HCT116 (cell line): ENCODE data around the gene LIPI. TPM values are rescaled to one million over a fixed set of nuclear protein-coding genes. Genes with fewer than 3 reads are reported as not detected.
"Not testable (repeated sequence)": the region's sequence is repeated elsewhere in the genome, so short reads cannot be mapped to it uniquely, and the experiment has no call there.

Experiments
- ATAC-seq: fragments of 200-7000 bp; cut with Tn5 transposase; 2 replicates; pipeline ENCODE4 v1.9.1; 2020; ENCODE audit warnings: mild to moderate bottlenecking, moderate library complexity
- BruUV-seq: library from RNA; stranded (reverse); fragments of 400-500 nt; replicated peaks from 2 replicates; lab custom pipeline; 2021; lab: Mats Ljungman, UMichigan
- CTCF ChIA-PET: fragments of 300-600 bp; sonication (Branson Sonifier 250); formaldehyde crosslinking; loops from one replicate; lab custom pipeline; 2021; ENCODE audit warnings: antibody characterized with exemption; lab: Charles Lee
- POLR2A ChIA-PET: fragments of 300-600, 350-600 bp; sonication (Branson Sonifier 250); formaldehyde crosslinking; loops from one replicate; lab custom pipeline; 2021; ENCODE audit warnings: antibody characterized with exemption; lab: Charles Lee
- RAD21 ChIA-PET, 2 experiments: fragments of 300-600 bp; sonication (Branson Sonifier 250); formaldehyde crosslinking; loops; one replicate each; lab custom pipeline; 2023; ENCODE audit warnings: low total read pairs in 2 of 2; ENCODE audit not compliant: uncharacterized antibody in 2 of 2, unreplicated experiment in 2 of 2, low non-redundant PET in 1 of 2; lab: Charles Lee
- DNase-seq: peaks from one replicate; pipeline ENCODE4 v3.0.0-alpha.2; 2010; ENCODE audit warnings: low read depth, low spot score
- H2AFZ ChIP-seq: fragments of 200-600 bp; shearing (Covaris generic), sonication (generic); 2 replicates; pipeline ENCODE4 v1.6.1; 2017; ENCODE audit warnings: low read depth, mixed run types, mixed read lengths, antibody characterized with exemption, low read length; ENCODE audit not compliant: poor library complexity, severe bottlenecking
- H3K27ac ChIP-seq: 2 replicates; pipeline ENCODE4 v1.5.1; 2012; ENCODE audit warnings: low read depth, low read length
- H3K27me3 ChIP-seq: fragments of 200-600 bp; sonication (generic); 2 replicates; pipeline ENCODE4 v1.6.1; 2016; ENCODE audit warnings: mixed run types, low read length, mixed read lengths; ENCODE audit not compliant: insufficient read depth
- H3K36me3 ChIP-seq, 2 experiments: fragments of 200-500 bp in 1 of 2; fragments of 200-600 bp in 1 of 2; sonication (Bioruptor generic) in 1 of 2; sonication (generic) in 1 of 2; 2 replicates each; pipeline versions ENCODE4 v1.5.1 to v1.6.1; 2014 to 2016; ENCODE audit warnings: low read length in 2 of 2, inconsistent platforms in 1 of 2, mixed read lengths in 1 of 2, mixed run types in 1 of 2; ENCODE audit not compliant: insufficient read depth in 2 of 2, control insufficient read depth in 1 of 2
- H3K4me1 ChIP-seq, 2 experiments: fragments of 200-600 bp in 1 of 2; sonication (generic) in 1 of 2; 2 replicates each; pipeline versions ENCODE4 v1.5.1 to v1.6.1; 2012 to 2017; ENCODE audit warnings: low read length in 2 of 2, inconsistent platforms in 1 of 2, mild to moderate bottlenecking in 1 of 2, mixed read lengths in 1 of 2, mixed run types in 1 of 2, moderate library complexity in 1 of 2; ENCODE audit not compliant: insufficient read depth in 2 of 2, control insufficient read depth in 1 of 2
- H3K4me2 ChIP-seq: fragments of 200-600 bp; sonication (generic); 2 replicates; pipeline ENCODE4 v1.6.1; 2017; ENCODE audit warnings: mixed run types, low read length, mixed read lengths
- H3K4me3 ChIP-seq, 2 experiments: fragments of 200-600 bp in 1 of 2; sonication (generic) in 1 of 2; replicated peaks in 1 of 2; 2 replicates each; pipeline ENCODE4 v1.5.1; 2011 to 2016; ENCODE audit warnings: low read length in 2 of 2, control low read depth in 1 of 2, low read depth in 1 of 2, mild to moderate bottlenecking in 1 of 2, mixed read lengths in 1 of 2, mixed run types in 1 of 2
- H3K79me2 ChIP-seq: fragments of 200-600 bp; sonication (generic); 2 replicates; pipeline ENCODE4 v1.6.1; 2017; ENCODE audit warnings: mild to moderate bottlenecking, mixed run types, low read length, moderate library complexity, mixed read lengths; ENCODE audit not compliant: insufficient read depth
- H3K9ac ChIP-seq: fragments of 200-600 bp; sonication (generic); 2 replicates; pipeline ENCODE4 v1.6.1; 2016; ENCODE audit warnings: low read length, mixed read lengths
- H3K9me2 ChIP-seq: fragments of 200-600 bp; sonication (generic), shearing (Covaris generic); 2 replicates; pipeline ENCODE4 v1.6.1; 2017; ENCODE audit warnings: mixed run types, mild to moderate bottlenecking, moderate library complexity; ENCODE audit not compliant: insufficient read depth
- H3K9me3 ChIP-seq, 2 experiments: fragments of 200-500 bp in 1 of 2; fragments of 200-600 bp in 1 of 2; sonication (Bioruptor generic) in 1 of 2; sonication (generic) in 1 of 2; 2 replicates each; pipeline ENCODE4 v1.6.1; 2014 to 2017; ENCODE audit warnings: low read length in 2 of 2, mixed read lengths in 2 of 2, inconsistent platforms in 1 of 2, low read depth in 1 of 2, mild to moderate bottlenecking in 1 of 2, mixed run types in 1 of 2, moderate library complexity in 1 of 2; ENCODE audit not compliant: control insufficient read depth in 1 of 2, insufficient read depth in 1 of 2
- H4K20me1 ChIP-seq: fragments of 200-600 bp; sonication (generic), shearing (Covaris generic); 2 replicates; pipeline ENCODE4 v1.6.1; 2017; ENCODE audit warnings: mixed run types, mild to moderate bottlenecking, moderate library complexity; ENCODE audit not compliant: insufficient read depth
- CBX3 ChIP-seq: IDR thresholded peaks from 2 replicates; pipeline ENCODE4 v1.6.1; 2012; ENCODE audit warnings: low read depth
- MAX ChIP-seq: IDR thresholded peaks from 2 replicates; pipeline ENCODE4 v1.6.1; 2012
- POLR2AphosphoS5 ChIP-seq: IDR thresholded peaks from 2 replicates; pipeline ENCODE4 v1.6.1; 2011; ENCODE audit warnings: mild to moderate bottlenecking, low read depth, low read length, moderate library complexity
- REST ChIP-seq: IDR thresholded peaks from 2 replicates; pipeline ENCODE4 v1.6.1; 2012; ENCODE audit warnings: low read depth
- SIN3A ChIP-seq: IDR thresholded peaks from 2 replicates; pipeline ENCODE4 v1.6.1; 2012; ENCODE audit warnings: low read depth
- SP1 ChIP-seq: IDR thresholded peaks from 2 replicates; pipeline ENCODE4 v1.6.1; 2012; ENCODE audit warnings: low read depth
- SRF ChIP-seq: IDR thresholded peaks from 2 replicates; pipeline ENCODE4 v1.6.1; 2012; ENCODE audit warnings: low read depth
- YY1 ChIP-seq: IDR thresholded peaks from 2 replicates; pipeline ENCODE4 v1.6.1; 2011; ENCODE audit warnings: low read length, low read depth, moderate library complexity, mild to moderate bottlenecking; ENCODE audit not compliant: insufficient replicate concordance; ENCODE audit errors: extremely low read depth
- ZFX ChIP-seq: fragments of 450-650 bp; IDR thresholded peaks from 2 replicates; pipeline ENCODE4 v1.6.1; 2017
- intact Hi-C: fragments of 100-400 bp; cut with micrococcal nuclease; formaldehyde crosslinking; loops from 2 replicates; pipeline ENCODE4 v1.10.0; 2022
- total RNA-seq: library from RNA; stranded (reverse); gene quantifications from one replicate; pipeline ENCODE4 v1.2.1, GENCODE V29; 2021; ENCODE audit not compliant: unreplicated experiment

Gene LIPI
- total RNA-seq, 1 experiment from 2014 or later = not detected

GRCh38 chr21:14114251-14114650 lies 96.5 kb downstream of the LIPI start:
- RAD21 ChIA-PET = no interaction called here
- POLR2A ChIA-PET = no interaction called here
- no peak overlapping the region for H3K4me2 ChIP-seq
- H3K4me3 ChIP-seq = no peak overlapping the region
- no peak for ATAC-seq
- no peak overlapping the region for H2AFZ ChIP-seq
- H3K4me1 ChIP-seq = no peaks in the 10 kb centered on the region
- BruUV-seq = no TSS peak
- H3K27me3 ChIP-seq = no peaks in the 10 kb centered on the region
- H3K79me2 ChIP-seq = no peaks in the 10 kb centered on the region
- H3K9me2 ChIP-seq = no peaks in the 10 kb centered on the region
- no peak overlapping the region for H3K9ac ChIP-seq
- intact Hi-C loops = no loop called here
- no peak for DNase-seq
- H3K27ac ChIP-seq = no peak overlapping the region
- CTCF ChIA-PET = no interaction called here
- TF ChIP-seq CBX3 = no peak
- TF ChIP-seq, all 23 proteins: peak for 0
- Histone ChIP-seq H3K9me3 (peaks cover 4 to 25% of the 10 kb centered on the region in 2 experiments; a peak in 2 of 4 replicates), H4K20me1 (no peaks in the 10 kb centered on the region), H3K36me3 (no peaks in the 10 kb centered on the region)

GRCh38 chr21:14104564-14104963 lies 106.2 kb downstream of the LIPI start:
- H4K20me1 ChIP-seq, H3K79me2 ChIP-seq, H3K36me3 ChIP-seq, H3K4me1 ChIP-seq, CTCF ChIA-PET, H3K4me3 ChIP-seq, H3K27me3 ChIP-seq, H3K9ac ChIP-seq, POLR2A ChIA-PET, intact Hi-C loops, ATAC-seq, H2AFZ ChIP-seq, H3K4me2 ChIP-seq, H3K9me2 ChIP-seq, DNase-seq, RAD21 ChIA-PET, BruUV-seq, H3K27ac ChIP-seq: not testable (repeated sequence)
- H3K9me3 ChIP-seq = peaks cover 0 to 12% of the 10 kb centered on the region in 2 experiments; a peak in 2 of 4 replicates

- Histone ChIP-seq H3K9ac (no peak overlapping the region), H3K36me3 (no peaks in the 10 kb centered on the region), H3K9me2 (no peaks in the 10 kb centered on the region), H3K9me3 (peaks cover 0 to 21% of the 10 kb centered on the region in 2 experiments; a peak in 2 of 4 replicates), H3K4me3 (no peak overlapping the region), H3K79me2 (no peaks in the 10 kb centered on the region), H2AFZ (no peak overlapping the region), H3K4me2 (no peak overlapping the region), H3K27ac (no peak overlapping the region), H4K20me1 (no peaks in the 10 kb centered on the region), H3K4me1 (no peaks in the 10 kb centered on the region), H3K27me3 (no peaks in the 10 kb centered on the region)
- ChIA-PET RAD21 (no interaction called here), POLR2A (no interaction called here), CTCF (no interaction called here)
- no TSS peak for BruUV-seq
- no peak for TF ChIP-seq POLR2AphosphoS5
- TF ChIP-seq SIN3A = no peak
- no peak for TF ChIP-seq SRF
- TF ChIP-seq ZFX = no peak
- TF ChIP-seq YY1 = no peak
- no peak for TF ChIP-seq MAX
- TF ChIP-seq SP1 = no peak
- TF ChIP-seq REST = no peak
- intact Hi-C loops = no loop called here
- DNase-seq (no peak), ATAC-seq (no peak)
Observed at GRCh38 chr21:14099570-14099969, 111.2 kb downstream of the LIPI start.
